ENCODE results near the gene NFAM1.

DNA sequence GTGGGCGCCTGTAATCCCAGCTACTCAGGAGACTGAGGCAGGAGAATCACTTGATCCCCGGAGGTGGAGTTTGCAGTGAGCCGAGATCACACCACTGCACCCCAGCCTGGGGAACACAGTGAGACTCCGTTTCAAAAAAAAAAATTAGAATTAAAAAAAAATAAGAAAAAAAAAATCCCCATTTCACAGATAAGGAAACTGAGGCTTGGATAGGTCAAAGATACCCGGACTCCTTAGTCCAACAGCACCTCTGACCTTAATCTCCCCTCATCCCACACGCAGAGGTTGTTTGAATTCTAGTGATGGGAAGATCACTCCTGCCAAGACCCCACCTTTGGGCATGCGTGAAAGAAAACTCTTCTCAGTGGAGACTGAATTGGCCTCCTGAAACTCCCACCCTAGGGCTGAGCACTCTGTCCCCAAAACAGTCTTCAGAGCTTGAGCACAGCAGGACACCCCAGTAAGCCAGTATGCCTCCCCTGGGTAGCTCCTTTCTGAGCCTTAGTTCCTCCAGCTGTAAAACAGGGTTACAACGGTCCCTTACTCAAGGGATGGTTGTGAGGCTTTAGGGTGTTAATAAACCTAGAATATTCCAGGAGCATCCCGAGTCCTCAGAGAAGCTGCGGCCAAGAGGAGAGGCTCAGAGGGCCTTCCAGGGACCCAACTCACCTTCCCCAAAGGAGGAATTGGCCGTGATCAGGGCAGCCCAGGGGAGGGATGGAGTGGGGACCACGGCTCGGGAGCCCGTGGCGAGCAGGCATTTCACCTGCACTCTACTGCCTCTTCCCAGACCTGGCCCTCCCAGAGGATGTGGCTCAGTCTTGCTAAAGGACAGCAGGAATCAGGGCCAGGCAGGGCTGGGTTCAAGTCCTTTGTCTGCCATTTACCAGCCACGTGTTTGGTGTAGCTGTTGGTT is 73.3 kb downstream of the NFAM1 start:
- TF ChIP-seq EZH2 (IDR thresholded peaks at IDR 0.05; ENCODE audit: insufficient read depth, poor library complexity, severe bottlenecking) (no peak), EZH2phosphoT487 (IDR thresholded peaks at IDR 0.05; ENCODE audit: insufficient read depth, low read depth) (no peak)
